Endothelial cell (in vitro differentiated cells): Measurements from ENCODE around the gene RSAD2. TPM values are rescaled to one million over a fixed set of nuclear protein-coding genes. Genes with fewer than 3 reads are reported as not detected.
A peak's percentile ranks its signal among the peaks of the same experiment; 100 is the strongest.

Experiments
- DNase-seq: peaks from one replicate; pipeline ENCODE4 v3.0.0; 2021; ENCODE audit warnings: low spot score
- H3K27ac Mint-ChIP-seq: one replicate; pipeline ENCODE4 v1.8.0; 2021; ENCODE audit warnings: mixed read lengths, inconsistent platforms; ENCODE audit not compliant: unreplicated experiment
- H3K27me3 Mint-ChIP-seq: one replicate; pipeline ENCODE4 v1.8.0; 2021; ENCODE audit warnings: mild to moderate bottlenecking, moderate library complexity, mixed read lengths, inconsistent platforms; ENCODE audit not compliant: unreplicated experiment
- H3K36me3 Mint-ChIP-seq: one replicate; pipeline ENCODE4 v1.8.0; 2021; ENCODE audit warnings: mild to moderate bottlenecking, low read depth, mixed read lengths, inconsistent platforms; ENCODE audit not compliant: unreplicated experiment
- H3K4me1 Mint-ChIP-seq: one replicate; pipeline ENCODE4 v1.8.0; 2021; ENCODE audit warnings: mild to moderate bottlenecking, mixed read lengths, inconsistent platforms; ENCODE audit not compliant: unreplicated experiment
- H3K4me3 Mint-ChIP-seq: one replicate; pipeline ENCODE4 v1.8.0; 2021; ENCODE audit warnings: mild to moderate bottlenecking, mixed read lengths, inconsistent platforms; ENCODE audit not compliant: unreplicated experiment
- H3K9me3 Mint-ChIP-seq: one replicate; pipeline ENCODE4 v1.8.0; 2021; ENCODE audit warnings: mixed read lengths, inconsistent platforms; ENCODE audit not compliant: unreplicated experiment
- total RNA-seq: library from RNA; stranded (reverse); fragmentation: NEBNext Ultra II Directional; extraction: Animal tissue kit (Norgen Biotek cat#: 25700); gene quantifications from one replicate; pipeline ENCODE4 v1.2.1, GENCODE V29; 2021; ENCODE audit not compliant: unreplicated experiment
- TF ChIP-seq, protein P1 (sequence below): fragments of 200-600 bp; sonication (generic); IDR thresholded peaks from one replicate; pipeline ENCODE4 v1.5.0; 2021; ENCODE audit warnings: antibody characterized with exemption; ENCODE audit not compliant: unreplicated experiment

RSAD2 gene
- total RNA-seq, 1 donor from 2014 or later, result 0.28 TPM

DNA sequence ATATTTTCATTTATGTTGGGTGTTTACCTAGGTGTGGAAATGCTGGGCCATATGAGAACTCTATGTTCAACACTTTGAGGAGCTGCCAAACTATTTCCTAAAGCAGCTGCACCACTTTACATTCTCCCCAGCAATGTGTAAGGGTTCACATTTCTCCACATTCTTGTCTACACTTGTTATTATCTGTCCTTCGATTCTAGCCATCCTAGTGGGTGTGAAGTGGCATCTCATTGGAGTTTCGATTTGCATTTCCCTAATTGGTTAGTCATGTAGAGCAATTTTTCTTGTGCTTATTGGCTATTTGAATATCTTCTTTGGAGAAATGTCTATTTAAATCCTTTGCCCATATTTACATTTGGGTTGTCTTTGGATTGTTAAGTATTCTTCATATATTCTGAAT lies 61.5 kb downstream of the RSAD2 start:
- Mint-ChIP-seq H3K4me1 (peaks cover 15% of the 10 kb centered on the region), H3K27me3 (peaks cover 1% of the 10 kb centered on the region), H3K27ac (no peak overlapping the region), H3K9me3 (no peaks in the 10 kb centered on the region), H3K4me3 (no peak overlapping the region), H3K36me3 (peaks cover 34% of the 10 kb centered on the region)
- TF ChIP-seq, protein P1, sequence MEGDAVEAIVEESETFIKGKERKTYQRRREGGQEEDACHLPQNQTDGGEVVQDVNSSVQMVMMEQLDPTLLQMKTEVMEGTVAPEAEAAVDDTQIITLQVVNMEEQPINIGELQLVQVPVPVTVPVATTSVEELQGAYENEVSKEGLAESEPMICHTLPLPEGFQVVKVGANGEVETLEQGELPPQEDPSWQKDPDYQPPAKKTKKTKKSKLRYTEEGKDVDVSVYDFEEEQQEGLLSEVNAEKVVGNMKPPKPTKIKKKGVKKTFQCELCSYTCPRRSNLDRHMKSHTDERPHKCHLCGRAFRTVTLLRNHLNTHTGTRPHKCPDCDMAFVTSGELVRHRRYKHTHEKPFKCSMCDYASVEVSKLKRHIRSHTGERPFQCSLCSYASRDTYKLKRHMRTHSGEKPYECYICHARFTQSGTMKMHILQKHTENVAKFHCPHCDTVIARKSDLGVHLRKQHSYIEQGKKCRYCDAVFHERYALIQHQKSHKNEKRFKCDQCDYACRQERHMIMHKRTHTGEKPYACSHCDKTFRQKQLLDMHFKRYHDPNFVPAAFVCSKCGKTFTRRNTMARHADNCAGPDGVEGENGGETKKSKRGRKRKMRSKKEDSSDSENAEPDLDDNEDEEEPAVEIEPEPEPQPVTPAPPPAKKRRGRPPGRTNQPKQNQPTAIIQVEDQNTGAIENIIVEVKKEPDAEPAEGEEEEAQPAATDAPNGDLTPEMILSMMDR, result no peak
- DNase-seq, result no peak

- Mint-ChIP-seq H3K27me3 (no peaks in the 10 kb centered on the region), H3K9me3 (no peaks in the 10 kb centered on the region), H3K4me1 (peaks cover 13% of the 10 kb centered on the region), H3K4me3 (no peak overlapping the region), H3K27ac (no peak overlapping the region), H3K36me3 (peaks cover 29% of the 10 kb centered on the region)
- TF ChIP-seq, protein P1, result no peak
- DNase-seq, result no peak
These were observed 63.2 kb downstream of the RSAD2 start for GRCh38 chr2:6940820-6941219.

GRCh38 chr2:6941299-6942046 lies 63.9 kb downstream of the RSAD2 start:
- Mint-ChIP-seq H3K36me3 (peaks cover 29% of the 10 kb centered on the region), H3K27me3 (no peaks in the 10 kb centered on the region), H3K27ac (no peak overlapping the region), H3K4me3 (peak overlapping the region; percentile 7), H3K9me3 (no peaks in the 10 kb centered on the region), H3K4me1 (peaks cover 13% of the 10 kb centered on the region)
- DNase-seq, result no peak
- TF ChIP-seq, protein P1, result no peak

GRCh38 chr2:6942848-6943247 lies 65.3 kb downstream of the RSAD2 start:
- Mint-ChIP-seq H3K36me3 (peaks cover 29% of the 10 kb centered on the region), H3K27ac (no peak overlapping the region), H3K9me3 (no peaks in the 10 kb centered on the region), H3K27me3 (no peaks in the 10 kb centered on the region), H3K4me1 (peaks cover 9% of the 10 kb centered on the region), H3K4me3 (peak overlapping the region; percentile 26)
- TF ChIP-seq, protein P1, result no peak
- DNase-seq, result no peak

GRCh38 chr2:6943523-6943922 lies 65.9 kb downstream of the RSAD2 start:
- TF ChIP-seq, protein P1, result no peak
- no peaks in the 10 kb centered on the region for H3K27me3 Mint-ChIP-seq
- DNase-seq, result no peak
- H3K27ac Mint-ChIP-seq, result no peak overlapping the region
- H3K36me3 Mint-ChIP-seq, result peaks cover 32% of the 10 kb centered on the region
- H3K4me1 Mint-ChIP-seq, result peaks cover 9% of the 10 kb centered on the region
- no peak overlapping the region for H3K4me3 Mint-ChIP-seq
- H3K9me3 Mint-ChIP-seq, result no peaks in the 10 kb centered on the region
